Uterus (tissue), 4 donors: Measurements from ENCODE around the gene CPM. TPM values are rescaled to one million over a fixed set of nuclear protein-coding genes. Genes with fewer than 3 reads are reported as not detected.
"Not testable (repeated sequence)": the region's sequence is repeated elsewhere in the genome, so short reads cannot be mapped to it uniquely, and the experiment has no call there.

Experiments
- DNase-seq, 2 donors: peaks; one replicate each; pipeline ENCODE4 v3.0.0-alpha.2; 2019 to 2020
- H3K27ac ChIP-seq, 2 donors: fragments of 200-600 bp; sonication (generic); 1 replicate in 1 of 2; 2 replicates in 1 of 2; pipeline ENCODE4 v1.5.1; 2016 to 2018
- H3K27me3 ChIP-seq, 2 donors: fragments of 200-600 bp; sonication (generic); one replicate each; pipeline ENCODE4 v1.5.1; 2018 to 2019; ENCODE audit warnings: control low read depth in 1 of 2
- H3K36me3 ChIP-seq, 2 donors: fragments of 200-600 bp; sonication (generic); one replicate each; pipeline ENCODE4 v1.5.1; 2019; ENCODE audit warnings: control low read depth in 1 of 2
- H3K4me1 ChIP-seq, 2 donors: fragments of 200-600 bp; sonication (generic); one replicate each; pipeline ENCODE4 v1.5.1; 2018 to 2019; ENCODE audit warnings: control low read depth in 1 of 2
- H3K4me3 ChIP-seq, 2 donors: fragments of 200-600 bp; sonication (generic); 1 replicate in 1 of 2; 2 replicates in 1 of 2; pipeline ENCODE4 v1.5.1; 2018 to 2019; ENCODE audit warnings: mild to moderate bottlenecking in 1 of 2
- H3K9me3 ChIP-seq, 2 donors: fragments of 200-600 bp; sonication (generic); one replicate each; pipeline ENCODE4 v1.5.1; 2019; ENCODE audit warnings: control low read depth in 1 of 2
- POLR2A ChIP-seq, 2 donors: fragments of 450-650 bp; IDR thresholded peaks; one replicate each; pipeline ENCODE4 v1.6.1; 2016; ENCODE audit warnings: antibody characterized with exemption in 2 of 2, mild to moderate bottlenecking in 1 of 2, moderate library complexity in 1 of 2
- intact Hi-C: fragments of 100-400 bp; cut with DNase I; formaldehyde crosslinking; loops from one replicate; pipeline ENCODE4 v1.15.1; 2023; ENCODE audit warnings: low total_unique reads
- total RNA-seq, 4 donors: library from RNA; depleted of rRNA in 3 of 4; stranded (reverse); fragments of >200 nt in 3 of 4; gene quantifications; one replicate each; pipeline versions ENCODE4 v1.1.0 to v1.2.4, GENCODE V29; 2014 to 2023
- TF ChIP-seq, protein P1 (sequence below), 4 experiments: fragments of 200-600 bp in 2 of 4; fragments of 450-650 bp in 2 of 4; sonication (generic) in 2 of 4; IDR thresholded peaks; one replicate each; pipeline ENCODE4 v1.5.1; 2016 to 2019; ENCODE audit warnings: antibody characterized with exemption in 4 of 4, mild to moderate bottlenecking in 2 of 4, moderate library complexity in 1 of 4
- donor health status: DM: yes; HTN: yes; CAD: no.

CPM gene
- total RNA-seq, 4 donors from 2014 or later = 4.4 to 20.0 (median 10.7) TPM

- no peak for DNase-seq
- Histone ChIP-seq H3K4me1 (no peaks in the 10 kb centered on the region), H3K27ac (no peak overlapping the region), H3K36me3 (peaks cover 0 to 4% of the 10 kb centered on the region in 2 donors), H3K4me3 (no peak overlapping the region), H3K9me3 (no peaks in the 10 kb centered on the region), H3K27me3 (no peaks in the 10 kb centered on the region)
- intact Hi-C loops = no loop called here
- TF ChIP-seq, protein P1, sequence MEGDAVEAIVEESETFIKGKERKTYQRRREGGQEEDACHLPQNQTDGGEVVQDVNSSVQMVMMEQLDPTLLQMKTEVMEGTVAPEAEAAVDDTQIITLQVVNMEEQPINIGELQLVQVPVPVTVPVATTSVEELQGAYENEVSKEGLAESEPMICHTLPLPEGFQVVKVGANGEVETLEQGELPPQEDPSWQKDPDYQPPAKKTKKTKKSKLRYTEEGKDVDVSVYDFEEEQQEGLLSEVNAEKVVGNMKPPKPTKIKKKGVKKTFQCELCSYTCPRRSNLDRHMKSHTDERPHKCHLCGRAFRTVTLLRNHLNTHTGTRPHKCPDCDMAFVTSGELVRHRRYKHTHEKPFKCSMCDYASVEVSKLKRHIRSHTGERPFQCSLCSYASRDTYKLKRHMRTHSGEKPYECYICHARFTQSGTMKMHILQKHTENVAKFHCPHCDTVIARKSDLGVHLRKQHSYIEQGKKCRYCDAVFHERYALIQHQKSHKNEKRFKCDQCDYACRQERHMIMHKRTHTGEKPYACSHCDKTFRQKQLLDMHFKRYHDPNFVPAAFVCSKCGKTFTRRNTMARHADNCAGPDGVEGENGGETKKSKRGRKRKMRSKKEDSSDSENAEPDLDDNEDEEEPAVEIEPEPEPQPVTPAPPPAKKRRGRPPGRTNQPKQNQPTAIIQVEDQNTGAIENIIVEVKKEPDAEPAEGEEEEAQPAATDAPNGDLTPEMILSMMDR (IDR thresholded peaks at IDR 0.05) = no peak
These were observed 91.3 kb downstream of the CPM start for GRCh38 chr12:68841717-68842116.

DNA sequence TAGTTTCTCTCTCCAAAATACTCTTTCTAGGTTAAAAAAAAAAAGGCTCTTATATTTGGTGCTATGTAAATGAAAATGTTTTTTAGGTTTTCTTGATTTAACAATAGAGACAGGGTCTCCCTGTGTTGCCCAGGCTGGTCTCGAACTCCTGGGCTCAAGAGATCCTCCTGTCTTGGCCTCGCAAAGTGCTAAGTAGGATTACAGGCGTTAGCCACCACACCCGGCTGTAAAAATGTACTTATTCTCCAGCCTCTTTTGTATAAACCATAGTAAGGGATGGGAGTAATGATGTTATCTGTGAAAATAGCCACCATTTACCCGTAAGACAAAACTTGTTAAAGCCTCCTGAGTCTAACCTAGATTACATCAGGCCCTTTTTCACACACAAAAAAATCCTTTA, 91.8 kb downstream of the CPM start:
- DNase-seq, H3K27ac ChIP-seq, intact Hi-C loops, H3K9me3 ChIP-seq, H3K4me1 ChIP-seq, H3K36me3 ChIP-seq, H3K27me3 ChIP-seq, H3K4me3 ChIP-seq: not testable (repeated sequence)

GRCh38 chr12:68839183-68840147, 93.5 kb downstream of the CPM start:
- no peak for DNase-seq
- no peak overlapping the region for H3K4me3 ChIP-seq
- H3K4me1 ChIP-seq = no peaks in the 10 kb centered on the region
- no peaks in the 10 kb centered on the region for H3K27me3 ChIP-seq
- H3K9me3 ChIP-seq = no peaks in the 10 kb centered on the region
- TF ChIP-seq, protein P1 (IDR thresholded peaks at IDR 0.05) = no peak
- TF ChIP-seq POLR2A (IDR thresholded peaks at IDR 0.05) = no peak
- peaks cover 0 to 4% of the 10 kb centered on the region in 2 donors for H3K36me3 ChIP-seq
- H3K27ac ChIP-seq = no peak overlapping the region
- intact Hi-C loops = no loop called here

GRCh38 chr12:68838046-68838886, 94.7 kb downstream of the CPM start:
- H3K9me3 ChIP-seq = no peaks in the 10 kb centered on the region
- peaks cover 0 to 4% of the 10 kb centered on the region in 2 donors for H3K36me3 ChIP-seq
- TF ChIP-seq, protein P1 (IDR thresholded peaks at IDR 0.05) = no peak
- no peak for TF ChIP-seq POLR2A (IDR thresholded peaks at IDR 0.05)
- DNase-seq = no peak
- no peak overlapping the region for H3K4me3 ChIP-seq
- no peaks in the 10 kb centered on the region for H3K27me3 ChIP-seq
- intact Hi-C loops = no loop called here
- no peak overlapping the region for H3K27ac ChIP-seq
- H3K4me1 ChIP-seq = no peaks in the 10 kb centered on the region

- no peak overlapping the region for H3K4me3 ChIP-seq
- H3K9me3 ChIP-seq = no peaks in the 10 kb centered on the region
- no peak for TF ChIP-seq POLR2A (IDR thresholded peaks at IDR 0.05)
- TF ChIP-seq, protein P1 (IDR thresholded peaks at IDR 0.05) = no peak
- intact Hi-C loops = no loop called here
- H3K4me1 ChIP-seq = no peaks in the 10 kb centered on the region
- no peak for DNase-seq
- H3K27ac ChIP-seq = no peak overlapping the region
- H3K27me3 ChIP-seq = no peaks in the 10 kb centered on the region
- peaks cover 0 to 4% of the 10 kb centered on the region in 2 donors for H3K36me3 ChIP-seq
These were observed 95.8 kb downstream of the CPM start for GRCh38 chr12:68837215-68837614.
